ENCODE measurements around the gene PNPLA3. TPM values are rescaled to one million over a fixed set of nuclear protein-coding genes. Genes with fewer than 3 reads are reported as not detected.

The PNPLA3 gene
- total RNA-seq, 3 donors from 2014 or later (not counting 1 experiment from before 2014, with no cell fraction given): 0.53 to 0.54 TPM; not detected in 1

DNA sequence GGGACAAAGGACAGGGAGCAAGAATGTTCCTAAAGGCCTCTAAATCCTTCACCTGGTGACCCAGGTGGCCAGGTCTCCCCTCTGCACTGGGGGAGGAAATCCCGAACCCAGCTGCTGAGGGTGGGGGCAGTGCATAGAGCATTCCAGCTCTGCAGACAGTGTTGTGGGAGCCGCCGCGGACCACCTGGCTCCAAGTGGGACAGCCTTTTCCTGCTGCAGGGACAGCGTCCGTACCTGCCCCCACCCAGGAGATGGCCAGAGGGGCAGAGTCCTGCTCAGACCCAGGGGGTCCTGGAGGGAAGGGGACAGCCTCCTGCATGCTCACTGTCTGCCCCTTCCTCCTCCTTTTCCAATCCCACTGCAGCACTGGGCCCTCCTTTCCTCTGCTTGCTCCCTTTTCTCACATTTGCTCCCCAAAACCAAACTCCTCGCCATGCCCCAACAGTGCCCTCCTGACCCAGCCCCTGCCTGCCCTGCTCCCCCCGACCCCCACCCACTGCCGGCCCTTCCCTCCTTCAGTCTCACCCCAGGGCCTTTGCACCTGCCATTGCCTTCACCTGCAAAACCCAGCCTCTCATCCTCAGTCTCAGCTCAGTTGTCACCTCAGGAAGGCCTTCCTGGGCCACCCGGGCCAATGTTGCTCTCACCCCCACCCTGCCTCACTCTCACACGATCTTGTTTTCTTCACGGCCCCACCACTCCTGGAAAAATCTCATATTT is 44.6 kb upstream of the PNPLA3 start:
- H3K36me3 Mint-ChIP-seq: no peaks in the 10 kb centered on the region
- peaks cover 18% of the 10 kb centered on the region in 2 donors for H3K27me3 Mint-ChIP-seq (ENCODE audit: low read depth in 2 of 2)
- no peaks in the 10 kb centered on the region for H3K9me3 Mint-ChIP-seq
- Histone ChIP-seq H3K27ac (ENCODE audit: low read length) (no peak overlapping the region), H3K36me3 (ENCODE audit: control insufficient read depth, insufficient read depth, low read length) (no peaks in the 10 kb centered on the region), H3K4me3 (ENCODE audit: low read length) (no peak overlapping the region), H3K4me1 (ENCODE audit: control insufficient read depth, insufficient read depth, low read length) (peaks cover 2% of the 10 kb centered on the region), H3K27me3 (ENCODE audit: control insufficient read depth, insufficient read depth, low read length) (no peaks in the 10 kb centered on the region), H3K9me3 (ENCODE audit: control insufficient read depth, insufficient read depth, low read length) (no peaks in the 10 kb centered on the region)
- no peak for TF ChIP-seq CTCF (IDR thresholded peaks at IDR 0.05)
- 76% methylated on average over 12 of the region's 12 CpGs for WGBS (ENCODE audit: insufficient coverage)
- no peak overlapping the region for H3K27ac Mint-ChIP-seq
- intact Hi-C loops (cut with micrococcal nuclease): no loop called here
- H3K4me1 Mint-ChIP-seq: peaks cover 4 to 12% of the 10 kb centered on the region in 2 donors
- no peak overlapping the region for H3K4me3 Mint-ChIP-seq
- no peak for DNase-seq
- ATAC-seq: no peak

DNA sequence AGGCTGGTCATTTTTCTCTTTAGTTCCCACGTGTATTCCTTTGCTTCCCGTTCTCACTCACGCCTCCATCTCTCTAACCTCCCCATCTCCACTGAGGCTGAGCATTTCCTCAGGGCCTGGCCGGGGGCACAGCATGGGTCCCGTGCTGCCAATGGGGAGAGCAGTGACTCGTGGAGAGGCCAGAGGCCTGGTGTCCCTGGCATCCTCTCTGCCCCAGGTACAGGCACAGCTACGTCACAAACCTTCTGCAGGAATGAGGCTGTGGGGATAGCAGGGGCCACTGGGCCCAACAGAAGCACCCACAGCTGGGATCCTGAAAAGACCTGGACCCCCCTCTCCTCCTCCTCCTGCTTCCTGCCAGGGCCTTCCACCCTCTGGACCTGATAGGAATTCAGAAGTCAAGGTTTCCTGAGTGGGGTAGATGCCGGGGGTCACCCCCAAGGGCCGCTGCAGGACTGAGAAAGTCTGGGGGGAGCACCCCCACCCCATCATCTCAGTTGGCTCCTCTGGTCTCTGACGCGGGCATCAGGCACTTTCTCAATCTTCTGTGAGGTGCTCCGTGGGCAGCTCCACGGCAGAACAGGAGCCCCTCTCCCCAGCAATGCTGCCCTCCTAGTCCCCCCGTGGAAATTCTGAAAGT is 43.6 kb upstream of the PNPLA3 start:
- intact Hi-C loops (cut with micrococcal nuclease): loop anchor here (5.0 kb wide), 1 partner anchor 67 kb away; no protein-coding TSS in a partner anchor
- no peaks in the 10 kb centered on the region for H3K27me3 ChIP-seq (ENCODE audit: control insufficient read depth, insufficient read depth, low read length)
- H3K27ac Mint-ChIP-seq: no peak overlapping the region
- no peaks in the 10 kb centered on the region for H3K36me3 ChIP-seq (ENCODE audit: control insufficient read depth, insufficient read depth, low read length)
- peaks cover 12 to 21% of the 10 kb centered on the region in 2 donors for H3K4me1 Mint-ChIP-seq
- peaks cover 12% of the 10 kb centered on the region for H3K4me1 ChIP-seq (ENCODE audit: control insufficient read depth, insufficient read depth, low read length)
- ATAC-seq (no peak), DNase-seq (no peak)
- no peaks in the 10 kb centered on the region for H3K36me3 Mint-ChIP-seq
- TF ChIP-seq CTCF (IDR thresholded peaks at IDR 0.05): no peak
- H3K27ac ChIP-seq (ENCODE audit: low read length): no peak overlapping the region
- no peak overlapping the region for H3K4me3 Mint-ChIP-seq
- no peak overlapping the region for H3K4me3 ChIP-seq (ENCODE audit: low read length)
- 66% methylated on average over 14 of the region's 14 CpGs for WGBS (ENCODE audit: insufficient coverage)
- peaks cover 11 to 18% of the 10 kb centered on the region in 2 donors for H3K27me3 Mint-ChIP-seq (ENCODE audit: low read depth in 2 of 2)
- H3K9me3 Mint-ChIP-seq: no peaks in the 10 kb centered on the region
- H3K9me3 ChIP-seq (ENCODE audit: control insufficient read depth, insufficient read depth, low read length): no peaks in the 10 kb centered on the region

GRCh38 chr22:43880541-43880991 is 43.0 kb upstream of the PNPLA3 start:
- 85% methylated on average over 15 of the region's 15 CpGs for WGBS (ENCODE audit: insufficient coverage)
- H3K27me3 Mint-ChIP-seq (ENCODE audit: low read depth in 2 of 2): peaks cover 6 to 20% of the 10 kb centered on the region in 2 donors
- no peaks in the 10 kb centered on the region for H3K9me3 ChIP-seq (ENCODE audit: control insufficient read depth, insufficient read depth, low read length)
- H3K27me3 ChIP-seq (ENCODE audit: control insufficient read depth, insufficient read depth, low read length): no peaks in the 10 kb centered on the region
- peaks cover 12 to 25% of the 10 kb centered on the region in 2 donors for H3K4me1 Mint-ChIP-seq
- no peaks in the 10 kb centered on the region for H3K36me3 ChIP-seq (ENCODE audit: control insufficient read depth, insufficient read depth, low read length)
- H3K27ac ChIP-seq (ENCODE audit: low read length): no peak overlapping the region
- no peak overlapping the region for H3K4me3 Mint-ChIP-seq
- TF ChIP-seq CTCF (IDR thresholded peaks at IDR 0.05): no peak
- intact Hi-C loops (cut with micrococcal nuclease): loop anchor here (5.0 kb wide), 1 partner anchor 67 kb away; no protein-coding TSS in a partner anchor
- peaks cover 0 to 2% of the 10 kb centered on the region in 2 donors for H3K9me3 Mint-ChIP-seq
- peaks cover 13% of the 10 kb centered on the region for H3K4me1 ChIP-seq (ENCODE audit: control insufficient read depth, insufficient read depth, low read length)
- H3K27ac Mint-ChIP-seq: no peak overlapping the region
- no peak for ATAC-seq
- DNase-seq: no peak
- no peak overlapping the region for H3K4me3 ChIP-seq (ENCODE audit: low read length)
- H3K36me3 Mint-ChIP-seq: no peaks in the 10 kb centered on the region

All from natural killer cell (primary cell).